B cell (primary cell): Measurements from ENCODE around the gene NPAS3.

ENCODE experiments used
- CTCF ChIP-seq: fragments of 200-600 bp; IDR thresholded peaks from one replicate; pipeline ENCODE4 v1.8.0; 2022; ENCODE audit warnings: antibody characterized with exemption, mild to moderate bottlenecking
- EZH2 ChIP-seq: IDR thresholded peaks from 2 replicates; pipeline ENCODE4 v1.6.1; 2012; ENCODE audit warnings: borderline replicate concordance, low read depth, mild to moderate bottlenecking, moderate library complexity, low read length; ENCODE audit not compliant: insufficient read depth, poor library complexity, severe bottlenecking

- TF ChIP-seq CTCF (no peak), EZH2 (no peak)
These were observed 321.1 kb downstream of the NPAS3 start for GRCh38 chr14:33259764-33260163.
